Calu3 (cell line): ENCODE results near the gene ARFIP1. TPM values are rescaled to one million over a fixed set of nuclear protein-coding genes. Genes with fewer than 3 reads are reported as not detected.

Experiments used
- BruUV-seq: library from RNA; stranded (reverse); fragments of 400-500 nt; replicated peaks from 2 replicates; lab custom pipeline; 2021; lab: Mats Ljungman, UMichigan
- CTCF ChIA-PET: fragments of 300-600 bp; sonication (Branson Sonifier 250); formaldehyde crosslinking; loops from one replicate; lab custom pipeline; 2022; ENCODE audit warnings: antibody characterized with exemption; lab: Charles Lee
- DNase-seq: peaks from one replicate; pipeline ENCODE4 v3.0.0; 2022
- H3K27ac Mint-ChIP-seq: one replicate; pipeline ENCODE4 v1.8.0; 2022; ENCODE audit warnings: mixed read lengths; ENCODE audit not compliant: unreplicated experiment
- H3K27me3 Mint-ChIP-seq: one replicate; pipeline ENCODE4 v1.8.0; 2022; ENCODE audit warnings: mixed read lengths; ENCODE audit not compliant: unreplicated experiment
- H3K36me3 Mint-ChIP-seq: one replicate; pipeline ENCODE4 v1.8.0; 2022; ENCODE audit warnings: mild to moderate bottlenecking, moderate library complexity, mixed read lengths; ENCODE audit not compliant: insufficient read depth, unreplicated experiment
- H3K4me1 Mint-ChIP-seq: one replicate; pipeline ENCODE4 v1.8.0; 2022; ENCODE audit warnings: mild to moderate bottlenecking, low read depth, mixed read lengths; ENCODE audit not compliant: unreplicated experiment
- H3K4me3 Mint-ChIP-seq: one replicate; pipeline ENCODE4 v1.8.0; 2022; ENCODE audit warnings: mild to moderate bottlenecking, low read depth, moderate library complexity, mixed read lengths; ENCODE audit not compliant: unreplicated experiment
- H3K9me3 Mint-ChIP-seq: one replicate; pipeline ENCODE4 v1.8.0; 2022; ENCODE audit warnings: low read depth, mixed read lengths; ENCODE audit not compliant: unreplicated experiment
- intact Hi-C: fragments of 100-400 bp; cut with micrococcal nuclease; formaldehyde crosslinking; loops from one replicate; pipeline ENCODE4 v1.10.0; 2022; ENCODE audit not compliant: unreplicated experiment
- total RNA-seq: library from RNA; stranded (reverse); gene quantifications from 2 replicates; pipeline ENCODE4 v1.2.3, GENCODE V29; 2022
- TF ChIP-seq, protein P1 (sequence below): fragments of 200-600 bp; IDR thresholded peaks from one replicate; pipeline ENCODE4 v1.8.0; 2022; ENCODE audit warnings: antibody characterized with exemption; ENCODE audit not compliant: unreplicated experiment

The ARFIP1 gene
- total RNA-seq, 1 experiment from 2014 or later = 35.5 TPM

DNA sequence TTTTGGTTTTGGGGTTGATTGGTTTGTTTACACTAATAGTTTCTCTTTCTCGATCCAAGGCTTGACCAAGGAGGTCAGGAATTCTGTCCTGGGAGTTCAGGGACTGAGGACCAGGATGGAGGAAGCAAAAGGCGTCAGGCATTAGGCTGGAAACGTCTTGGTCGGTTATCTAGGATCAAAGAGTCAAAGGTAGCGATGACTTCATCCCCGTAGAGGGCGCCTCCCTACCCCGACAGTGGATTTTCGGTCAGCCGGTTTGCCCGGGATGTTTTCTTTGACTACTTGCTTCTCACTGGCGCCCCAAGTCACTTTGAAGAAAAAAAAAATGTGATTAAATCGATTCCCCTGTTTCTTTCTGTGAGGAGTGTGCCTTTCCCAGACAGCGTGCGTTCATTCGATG lies 155.4 kb downstream of the ARFIP1 start:
- DNase-seq = peak; percentile 43
- Mint-ChIP-seq H3K27ac (peak overlapping the region; percentile 66), H3K27me3 (no peaks in the 10 kb centered on the region), H3K9me3 (no peaks in the 10 kb centered on the region), H3K4me1 (peaks cover 19% of the 10 kb centered on the region), H3K36me3 (peaks cover 23% of the 10 kb centered on the region), H3K4me3 (peak overlapping the region; percentile 74)
- CTCF ChIA-PET = interaction anchor here (0.7 to 0.9 kb wide), 2 partner anchors 148 to 193 kb away, joined by 3 to 4 read pairs; no protein-coding TSS in a partner anchor
- intact Hi-C loops = loop anchor here (10.0 kb wide), 2 partner anchors 80 to 150 kb away; no protein-coding TSS in a partner anchor
- BruUV-seq = no TSS peak
- TF ChIP-seq, protein P1, sequence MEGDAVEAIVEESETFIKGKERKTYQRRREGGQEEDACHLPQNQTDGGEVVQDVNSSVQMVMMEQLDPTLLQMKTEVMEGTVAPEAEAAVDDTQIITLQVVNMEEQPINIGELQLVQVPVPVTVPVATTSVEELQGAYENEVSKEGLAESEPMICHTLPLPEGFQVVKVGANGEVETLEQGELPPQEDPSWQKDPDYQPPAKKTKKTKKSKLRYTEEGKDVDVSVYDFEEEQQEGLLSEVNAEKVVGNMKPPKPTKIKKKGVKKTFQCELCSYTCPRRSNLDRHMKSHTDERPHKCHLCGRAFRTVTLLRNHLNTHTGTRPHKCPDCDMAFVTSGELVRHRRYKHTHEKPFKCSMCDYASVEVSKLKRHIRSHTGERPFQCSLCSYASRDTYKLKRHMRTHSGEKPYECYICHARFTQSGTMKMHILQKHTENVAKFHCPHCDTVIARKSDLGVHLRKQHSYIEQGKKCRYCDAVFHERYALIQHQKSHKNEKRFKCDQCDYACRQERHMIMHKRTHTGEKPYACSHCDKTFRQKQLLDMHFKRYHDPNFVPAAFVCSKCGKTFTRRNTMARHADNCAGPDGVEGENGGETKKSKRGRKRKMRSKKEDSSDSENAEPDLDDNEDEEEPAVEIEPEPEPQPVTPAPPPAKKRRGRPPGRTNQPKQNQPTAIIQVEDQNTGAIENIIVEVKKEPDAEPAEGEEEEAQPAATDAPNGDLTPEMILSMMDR = no peak

DNA sequence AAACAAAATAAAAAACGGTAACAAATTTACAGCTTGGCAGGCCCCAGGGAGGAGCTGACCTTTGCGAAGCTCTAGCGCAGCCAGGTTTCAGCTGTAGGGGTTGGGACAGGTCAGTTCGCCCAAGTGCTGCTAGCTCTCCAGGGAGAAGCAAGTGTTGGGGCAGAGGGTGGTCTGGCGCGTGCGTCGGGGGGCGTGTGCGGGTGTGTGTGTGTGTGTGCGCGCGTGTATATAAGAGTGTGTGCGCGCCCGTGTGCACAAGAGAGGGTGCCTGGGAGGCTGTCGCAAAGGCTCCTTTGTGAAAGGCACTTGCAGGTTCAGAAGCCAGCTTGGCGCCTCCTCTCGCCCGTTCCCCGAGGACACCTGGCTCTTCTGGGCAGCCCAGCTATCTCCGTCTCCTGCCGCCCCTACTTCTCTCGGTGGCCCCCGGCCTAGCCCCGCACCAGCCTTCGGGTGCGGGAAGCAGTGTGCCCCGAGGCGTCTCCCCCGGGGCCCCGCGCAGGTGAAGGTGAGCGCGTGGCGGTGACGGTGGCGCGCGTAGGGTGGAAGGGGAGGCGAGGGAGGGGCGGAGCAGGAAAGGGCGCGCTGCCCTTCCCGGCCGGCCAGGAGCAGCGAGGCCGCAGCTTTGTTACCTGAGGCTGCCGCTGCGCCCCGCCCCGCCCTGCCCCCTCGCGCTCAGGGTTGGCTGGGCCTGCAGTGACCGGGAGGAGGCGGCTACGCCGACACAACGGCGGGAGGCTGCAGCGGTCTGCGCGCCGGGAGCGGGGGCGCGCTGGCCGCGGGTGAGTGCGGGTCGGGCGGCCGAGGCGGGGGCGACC lies 156.1 kb downstream of the ARFIP1 start, which contains the start of gene FHDC1:
TSS of gene FHDC1 (plus strand) at position 693 of the 815 bp plus-strand sequence. CDS start 6,735 bp downstream, outside the sequence.
- intact Hi-C loops = loop anchor here (10.0 kb wide), 2 partner anchors 81 to 151 kb away; no protein-coding TSS in a partner anchor
- TF ChIP-seq, protein P1 = peak; percentile 14
- Mint-ChIP-seq H3K9me3 (no peaks in the 10 kb centered on the region), H3K27me3 (no peaks in the 10 kb centered on the region), H3K4me3 (peak within 1 kb of the TSS; percentile 74), H3K4me1 (peaks cover 19% of the 10 kb centered on the region), H3K36me3 (peaks cover 23% of the 10 kb centered on the region), H3K27ac (peak within 1 kb of the TSS; percentile 66)
- peak; percentile 80 for DNase-seq
- BruUV-seq = TSS peak; percentile 79
- CTCF ChIA-PET = interaction anchor here (0.7 to 1.5 kb wide), 4 partner anchors 21 to 192 kb away, joined by 3 to 5 read pairs (median 4); no protein-coding TSS in a partner anchor

DNA sequence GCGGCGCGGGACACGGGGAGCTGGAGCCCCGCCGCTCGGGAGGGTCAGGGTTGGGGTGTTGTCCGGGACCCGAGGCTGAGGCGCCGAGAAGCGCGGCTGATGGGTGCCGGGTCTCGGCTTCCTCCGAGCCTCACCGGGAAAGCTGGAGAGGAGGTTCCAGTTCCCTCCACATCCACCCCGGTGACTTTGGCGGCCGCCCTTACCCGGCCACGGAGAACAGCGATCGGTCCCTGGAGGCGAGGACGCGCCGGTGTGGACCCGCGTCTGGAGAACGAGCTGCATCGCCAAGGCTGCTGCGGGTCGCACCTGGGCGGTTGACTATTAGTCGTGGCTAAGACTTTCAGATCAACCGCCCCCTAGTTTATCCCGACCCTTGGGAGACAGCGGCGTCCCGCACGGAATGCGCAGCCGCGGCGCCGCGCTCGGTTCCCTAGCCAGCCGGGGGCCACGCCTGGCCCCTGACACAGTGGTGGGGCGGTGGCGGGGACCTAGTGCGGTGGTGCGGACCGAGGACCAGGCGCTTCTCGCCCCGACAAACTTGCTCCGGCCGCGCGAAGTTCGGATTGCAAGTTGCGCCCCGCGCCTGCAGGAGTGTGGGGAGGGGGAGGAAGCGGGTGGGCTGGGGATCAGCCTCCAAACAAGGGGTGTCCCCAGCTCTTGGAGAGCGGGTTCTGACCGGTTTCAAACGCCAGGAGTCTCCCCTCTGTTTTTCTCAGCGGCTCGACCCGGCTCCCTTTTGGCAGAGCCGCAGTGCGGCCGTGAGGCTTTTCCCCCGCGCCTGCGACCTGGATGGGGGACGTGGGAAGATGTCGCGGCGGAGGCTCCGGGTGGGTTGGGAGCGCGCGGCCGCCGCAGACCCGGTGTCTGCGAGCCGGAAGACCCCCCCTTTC lies 156.9 kb downstream of the ARFIP1 start:
- H3K9me3 Mint-ChIP-seq = no peaks in the 10 kb centered on the region
- no peak overlapping the region for H3K27ac Mint-ChIP-seq
- peak overlapping the region; percentile 74 for H3K4me3 Mint-ChIP-seq
- BruUV-seq = no TSS peak
- peak; percentile 23 for DNase-seq
- no peaks in the 10 kb centered on the region for H3K27me3 Mint-ChIP-seq
- CTCF ChIA-PET = interaction anchor here (1.1 to 1.5 kb wide), 2 partner anchors 20 to 90 kb away, joined by 3 to 5 read pairs; no protein-coding TSS in a partner anchor
- intact Hi-C loops = loop anchor here (10.0 kb wide), 2 partner anchors 82 to 152 kb away; no protein-coding TSS in a partner anchor
- H3K36me3 Mint-ChIP-seq = peaks cover 23% of the 10 kb centered on the region
- TF ChIP-seq, protein P1 = no peak
- H3K4me1 Mint-ChIP-seq = peaks cover 19% of the 10 kb centered on the region
